WI38 (cell line): ENCODE data around the gene UBR1.
"Not testable (repeated sequence)": the region's sequence is repeated elsewhere in the genome, so short reads cannot be mapped to it uniquely, and the experiment has no call there.

Experiments
- H3K4me3 ChIP-seq: 2 replicates; pipeline ENCODE4 v1.5.1; 2011; ENCODE audit warnings: low read depth, mild to moderate bottlenecking, control low read depth, low read length
- CTCF ChIP-seq: IDR thresholded peaks from 2 replicates; pipeline ENCODE4 v1.5.1; 2012; ENCODE audit warnings: low read depth, mild to moderate bottlenecking, control low read depth, low read length

Gene UBR1

GRCh38 chr15:43029476-43029875, 76.4 kb downstream of the UBR1 start:
- TF ChIP-seq CTCF, result no peak
- H3K4me3 ChIP-seq, result no peak overlapping the region

- no peak overlapping the region for H3K4me3 ChIP-seq
- no peak for TF ChIP-seq CTCF
Measured at GRCh38 chr15:43025150-43025549, 80.7 kb downstream of the UBR1 start.

- H3K4me3 ChIP-seq, result not testable (repeated sequence)
Measured at GRCh38 chr15:43014671-43015070, 91.2 kb downstream of the UBR1 start.

- TF ChIP-seq CTCF, result no peak
- no peak overlapping the region for H3K4me3 ChIP-seq
Measured at GRCh38 chr15:43009206-43009605, 96.6 kb downstream of the UBR1 start.

- no peak for TF ChIP-seq CTCF
- H3K4me3 ChIP-seq, result no peak overlapping the region
Measured at GRCh38 chr15:43008150-43008549, 97.7 kb downstream of the UBR1 start.

- TF ChIP-seq CTCF, result no peak
- no peak overlapping the region for H3K4me3 ChIP-seq
Measured at GRCh38 chr15:43007551-43007950, 98.3 kb downstream of the UBR1 start.

GRCh38 chr15:43006991-43007390, 98.8 kb downstream of the UBR1 start:
- no peak for TF ChIP-seq CTCF
- H3K4me3 ChIP-seq, result no peak overlapping the region

- H3K4me3 ChIP-seq, result not testable (repeated sequence)
Measured at GRCh38 chr15:43004886-43005595, 100.8 kb downstream of the UBR1 start.
